PFSK-1 (cell line): ENCODE measurements around the gene DHDDS.

Experiments used
- FOXP2 ChIP-seq: optimal IDR thresholded peaks from 2 replicates; pipeline ENCODE3; 2011; ENCODE audit warnings: borderline replicate concordance, control low read depth, inconsistent platforms; ENCODE audit not compliant: insufficient read depth; ENCODE audit errors: extremely low read length, extremely low read depth
- POLR2AphosphoS5 ChIP-seq: IDR thresholded peaks from 2 replicates; pipeline ENCODE4 v1.6.1; 2012; ENCODE audit warnings: low read depth, mild to moderate bottlenecking, control low read depth, low read length, moderate library complexity
- REST ChIP-seq, 2 experiments: IDR thresholded peaks; 2 replicates each; pipeline versions ENCODE4 v1.6.1 to v1.8.0; 2011 to 2012; ENCODE audit warnings: low read depth in 2 of 2, low read length in 2 of 2, control low read depth in 1 of 2, inconsistent platforms in 1 of 2, mild to moderate bottlenecking in 1 of 2, moderate library complexity in 1 of 2; ENCODE audit not compliant: insufficient read depth in 1 of 2
- SIN3A ChIP-seq: IDR thresholded peaks from 2 replicates; pipeline ENCODE4 v1.6.1; 2012; ENCODE audit warnings: mild to moderate bottlenecking, low read length, moderate library complexity, borderline replicate concordance; ENCODE audit not compliant: insufficient read depth
- TAF1 ChIP-seq: IDR thresholded peaks from 2 replicates; pipeline ENCODE4 v1.6.1; 2012; ENCODE audit warnings: low read length, control low read depth, borderline replicate concordance; ENCODE audit not compliant: insufficient read depth

Gene DHDDS

GRCh38 chr1:26403656-26404055 lies 28.5 kb upstream of the DHDDS start:
- TF ChIP-seq FOXP2 (no peak), POLR2AphosphoS5 (no peak), REST (IDR thresholded peaks at IDR 0.05; ENCODE audit: insufficient read depth in 1 of 2, low read depth in 2 of 2, low read length in 2 of 2) (no peak), SIN3A (no peak), TAF1 (no peak)

GRCh38 chr1:26404641-26405040 lies 27.5 kb upstream of the DHDDS start:
- TF ChIP-seq FOXP2 (no peak), TAF1 (no peak), REST (IDR thresholded peaks at IDR 0.05; ENCODE audit: insufficient read depth in 1 of 2, low read depth in 2 of 2, low read length in 2 of 2) (no peak)

- TF ChIP-seq FOXP2, result no peak
- TF ChIP-seq SIN3A, result no peak
These were observed 26.7 kb upstream of the DHDDS start for GRCh38 chr1:26405281-26405915.

- TF ChIP-seq FOXP2 (no peak), REST (IDR thresholded peaks at IDR 0.05; ENCODE audit: insufficient read depth in 1 of 2, low read depth in 2 of 2, low read length in 2 of 2) (peak; percentile 100), SIN3A (peak; percentile 100), POLR2AphosphoS5 (no peak), TAF1 (no peak)
These were observed 23.5 kb upstream of the DHDDS start for GRCh38 chr1:26408604-26409003.

DNA sequence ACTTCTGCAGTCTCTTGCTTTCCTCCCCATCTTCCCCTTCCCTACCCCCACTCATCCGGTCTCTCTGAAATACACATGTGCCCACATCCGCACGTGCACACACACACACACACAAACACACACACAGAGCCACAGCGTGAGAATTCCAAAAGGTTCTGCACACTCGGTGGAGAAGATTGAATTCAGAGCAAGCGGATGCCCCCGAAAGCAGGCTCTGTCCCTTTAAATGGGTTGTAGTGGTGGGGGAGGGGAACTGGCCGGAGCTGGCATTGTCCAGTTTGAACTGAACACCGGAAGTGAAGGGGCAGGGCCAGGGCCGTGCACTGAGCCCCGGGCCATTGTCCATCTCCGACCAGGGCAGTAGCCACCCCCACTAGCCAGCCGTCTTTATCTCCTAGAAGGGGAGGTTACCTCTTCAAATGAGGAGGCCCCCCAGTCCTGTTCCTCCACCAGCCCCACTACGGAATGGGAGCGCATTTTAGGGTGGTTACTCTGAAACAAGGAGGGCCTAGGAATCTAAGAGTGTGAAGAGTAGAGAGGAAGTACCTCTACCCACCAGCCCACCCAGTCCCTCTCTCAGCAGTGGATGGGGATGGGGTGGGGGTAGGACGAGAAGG lies 22.8 kb upstream of the DHDDS start:
- no peak for TF ChIP-seq FOXP2
- no peak for TF ChIP-seq SIN3A
